Astrocyte (in vitro differentiated cells and primary cell): Measurements from ENCODE around the gene CPZ. TPM values are rescaled to one million over a fixed set of nuclear protein-coding genes. Genes with fewer than 3 reads are reported as not detected.
A peak's percentile ranks its signal among the peaks of the same experiment; 100 is the strongest.

ENCODE experiments used
- DNase-seq: peaks from one replicate; pipeline ENCODE4 v3.0.0-alpha.2; 2010; ENCODE audit warnings: low read depth
- FAIRE-seq: peaks from 2 replicates; lab custom pipeline; 2011; peaks lifted over from hg19 to GRCh38; lab: Jason Lieb, UNC
- H2AFZ ChIP-seq: 2 replicates; pipeline ENCODE4 v1.6.0; 2012; ENCODE audit warnings: low read depth, low read length, inconsistent platforms
- H3K27ac ChIP-seq: 2 replicates; pipeline ENCODE4 v1.5.1; 2011; ENCODE audit warnings: low read depth, low read length, inconsistent platforms
- H3K27me3 ChIP-seq: 2 replicates; pipeline ENCODE4 v1.6.0; 2011; ENCODE audit warnings: low read length, inconsistent platforms; ENCODE audit not compliant: insufficient read depth
- H3K36me3 ChIP-seq: 2 replicates; pipeline ENCODE4 v1.5.1; 2011; ENCODE audit warnings: low read length, inconsistent platforms; ENCODE audit not compliant: insufficient read depth
- H3K4me1 ChIP-seq: 2 replicates; pipeline ENCODE4 v1.5.1; 2011; ENCODE audit warnings: low read length, inconsistent platforms; ENCODE audit not compliant: insufficient read depth
- H3K4me2 ChIP-seq: 2 replicates; pipeline ENCODE4 v1.6.0; 2012; ENCODE audit warnings: low read length, inconsistent platforms
- H3K4me3 ChIP-seq: 2 replicates; pipeline ENCODE4 v1.5.1; 2011; ENCODE audit warnings: low read depth, mild to moderate bottlenecking, low read length, inconsistent platforms; ENCODE audit not compliant: insufficient read depth
- H3K79me2 ChIP-seq: 2 replicates; pipeline ENCODE4 v1.6.0; 2012; ENCODE audit warnings: mild to moderate bottlenecking, low read length, inconsistent platforms; ENCODE audit not compliant: insufficient read depth
- H3K9ac ChIP-seq: 2 replicates; pipeline ENCODE4 v1.6.0; 2012; ENCODE audit warnings: mild to moderate bottlenecking, low read length, inconsistent platforms
- H3K9me3 ChIP-seq: 2 replicates; pipeline ENCODE4 v1.5.1; 2012; ENCODE audit warnings: low read depth, mild to moderate bottlenecking, low read length, inconsistent platforms; ENCODE audit not compliant: insufficient read depth
- H4K20me1 ChIP-seq: 2 replicates; pipeline ENCODE4 v1.6.0; 2012; ENCODE audit warnings: low read length, inconsistent platforms; ENCODE audit not compliant: insufficient read depth
- H3K27ac Mint-ChIP-seq: one replicate; pipeline ENCODE4 v1.8.0; 2021; ENCODE audit warnings: mild to moderate bottlenecking, mixed read lengths; ENCODE audit not compliant: unreplicated experiment
- H3K27me3 Mint-ChIP-seq: one replicate; pipeline ENCODE4 v1.8.0; 2021; ENCODE audit warnings: low read depth, mixed read lengths; ENCODE audit not compliant: unreplicated experiment
- H3K36me3 Mint-ChIP-seq: one replicate; pipeline ENCODE4 v1.8.0; 2021; ENCODE audit warnings: low read depth, mixed read lengths; ENCODE audit not compliant: unreplicated experiment
- H3K4me1 Mint-ChIP-seq: one replicate; pipeline ENCODE4 v1.8.0; 2021; ENCODE audit warnings: low read depth, mixed read lengths; ENCODE audit not compliant: unreplicated experiment
- H3K4me3 Mint-ChIP-seq: one replicate; pipeline ENCODE4 v1.8.0; 2021; ENCODE audit warnings: mild to moderate bottlenecking, moderate library complexity, mixed read lengths; ENCODE audit not compliant: unreplicated experiment
- H3K9me3 Mint-ChIP-seq: one replicate; pipeline ENCODE4 v1.8.0; 2021; ENCODE audit warnings: mild to moderate bottlenecking, mixed read lengths; ENCODE audit not compliant: unreplicated experiment
- EZH2 ChIP-seq: IDR thresholded peaks from 2 replicates; pipeline ENCODE4 v1.6.1; 2012; ENCODE audit warnings: mild to moderate bottlenecking, low read length, inconsistent platforms; ENCODE audit not compliant: insufficient read depth
- total RNA-seq: library from RNA; stranded (reverse); gene quantifications from 2 replicates; pipeline ENCODE4 v1.2.1, GENCODE V29; 2021
- TF ChIP-seq, protein P1 (sequence below): IDR thresholded peaks from 2 replicates; pipeline ENCODE4 v1.5.1; 2011; ENCODE audit warnings: low read depth, mild to moderate bottlenecking, inconsistent platforms, low read length, moderate library complexity; ENCODE audit not compliant: insufficient read depth

The CPZ gene
- total RNA-seq, 1 donor from 2014 or later, result 6.3 TPM

DNA sequence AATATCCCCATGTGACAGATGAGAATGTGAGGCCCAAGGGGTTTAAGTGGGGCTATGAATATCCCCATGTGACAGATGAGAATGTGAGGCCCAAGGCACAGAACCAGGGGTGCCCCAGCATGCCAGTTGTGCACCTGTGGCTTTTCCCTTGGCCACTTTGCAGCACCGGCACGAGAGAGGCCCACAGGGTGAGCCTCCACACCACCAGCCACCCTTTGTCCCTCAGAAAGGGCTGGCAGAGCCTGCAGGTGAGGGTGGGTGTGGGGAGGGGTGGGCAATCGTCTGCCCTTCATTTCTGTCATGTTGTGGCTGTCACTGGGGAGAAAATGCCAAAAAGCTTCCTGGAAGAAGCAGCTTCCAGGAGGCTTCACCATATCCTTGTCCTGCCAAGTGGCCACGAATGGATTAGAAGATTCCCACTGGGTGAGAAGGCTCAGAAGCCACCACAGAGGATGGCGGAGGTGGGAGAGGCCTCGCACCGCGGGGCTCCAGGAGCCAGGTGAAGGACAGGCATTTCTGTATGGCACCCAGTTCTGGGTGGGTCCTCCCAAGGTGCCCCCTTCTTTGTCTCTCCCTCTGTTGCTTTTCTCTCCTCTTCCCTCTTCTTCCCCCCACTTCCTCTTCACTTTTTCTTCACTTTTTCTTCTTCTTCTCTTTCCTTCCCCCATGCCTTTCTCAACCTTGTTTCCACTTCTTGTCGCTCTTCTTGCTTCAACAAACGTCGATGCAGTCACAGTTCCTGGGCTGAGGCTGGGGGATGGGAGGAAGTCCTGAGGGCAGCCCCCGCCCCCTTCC lies 12.8 kb upstream of the CPZ start:
- FAIRE-seq, result no peak
- H3K4me2 ChIP-seq, result no peak overlapping the region

DNA sequence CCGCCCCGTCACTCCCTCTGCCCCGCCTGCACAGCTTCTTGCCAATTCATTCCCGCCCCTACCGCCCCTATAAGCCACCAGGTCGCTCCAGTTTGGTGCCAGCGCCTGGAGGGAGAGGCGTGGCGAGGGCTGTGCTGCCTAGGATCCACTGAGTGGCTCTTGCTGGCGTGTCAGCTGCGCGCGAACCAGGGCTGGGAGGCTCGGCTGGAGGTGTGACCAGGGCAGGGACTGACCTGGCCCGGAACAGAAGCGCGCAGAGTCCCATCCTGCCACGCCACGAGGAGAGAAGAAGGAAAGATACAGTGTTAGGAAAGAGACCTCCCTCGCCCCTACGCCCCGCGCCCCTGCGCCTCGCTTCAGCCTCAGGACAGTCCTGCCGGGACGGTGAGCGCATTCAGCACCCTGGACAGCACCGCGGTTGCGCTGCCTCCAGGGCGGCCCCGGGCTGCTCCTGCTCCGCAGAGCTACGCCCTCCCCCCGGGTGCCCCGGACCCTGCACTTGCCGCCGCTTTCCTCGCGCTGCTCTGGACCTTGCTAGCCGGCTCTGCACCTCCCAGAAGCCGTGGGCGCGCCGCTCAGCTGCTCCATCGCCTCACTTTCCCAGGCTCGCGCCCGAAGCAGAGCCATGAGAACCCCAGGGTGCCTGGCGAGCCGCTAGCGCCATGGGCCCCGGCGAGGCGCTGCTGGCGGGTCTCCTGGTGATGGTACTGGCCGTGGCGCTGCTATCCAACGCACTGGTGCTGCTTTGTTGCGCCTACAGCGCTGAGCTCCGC lies 12.1 kb upstream of the CPZ start, which contains the start of gene GPR78:
TSS of gene GPR78 (plus strand) at position 72 of the 773 bp plus-strand sequence. CDS start at position 663, 591 bp downstream.
- Mint-ChIP-seq H3K4me1 (no peaks in the 10 kb centered on the region), H3K4me3 (no peak within 1 kb of the TSS), H3K27ac (no peak within 1 kb of the TSS), H3K27me3 (peaks cover 75% of the 10 kb centered on the region), H3K36me3 (no peaks in the 10 kb centered on the region), H3K9me3 (no peaks in the 10 kb centered on the region)
- no peak within 1 kb of the TSS for H2AFZ ChIP-seq
- H3K9me3 ChIP-seq, result no peaks in the 10 kb centered on the region
- no peaks in the 10 kb centered on the region for H4K20me1 ChIP-seq
- H3K4me3 ChIP-seq, result no peak within 1 kb of the TSS
- no peak for TF ChIP-seq EZH2
- TF ChIP-seq, protein P1, sequence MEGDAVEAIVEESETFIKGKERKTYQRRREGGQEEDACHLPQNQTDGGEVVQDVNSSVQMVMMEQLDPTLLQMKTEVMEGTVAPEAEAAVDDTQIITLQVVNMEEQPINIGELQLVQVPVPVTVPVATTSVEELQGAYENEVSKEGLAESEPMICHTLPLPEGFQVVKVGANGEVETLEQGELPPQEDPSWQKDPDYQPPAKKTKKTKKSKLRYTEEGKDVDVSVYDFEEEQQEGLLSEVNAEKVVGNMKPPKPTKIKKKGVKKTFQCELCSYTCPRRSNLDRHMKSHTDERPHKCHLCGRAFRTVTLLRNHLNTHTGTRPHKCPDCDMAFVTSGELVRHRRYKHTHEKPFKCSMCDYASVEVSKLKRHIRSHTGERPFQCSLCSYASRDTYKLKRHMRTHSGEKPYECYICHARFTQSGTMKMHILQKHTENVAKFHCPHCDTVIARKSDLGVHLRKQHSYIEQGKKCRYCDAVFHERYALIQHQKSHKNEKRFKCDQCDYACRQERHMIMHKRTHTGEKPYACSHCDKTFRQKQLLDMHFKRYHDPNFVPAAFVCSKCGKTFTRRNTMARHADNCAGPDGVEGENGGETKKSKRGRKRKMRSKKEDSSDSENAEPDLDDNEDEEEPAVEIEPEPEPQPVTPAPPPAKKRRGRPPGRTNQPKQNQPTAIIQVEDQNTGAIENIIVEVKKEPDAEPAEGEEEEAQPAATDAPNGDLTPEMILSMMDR, result no peak
- DNase-seq (peak; percentile 38), FAIRE-seq (no peak)
- H3K27me3 ChIP-seq, result peaks cover 49% of the 10 kb centered on the region
- no peak within 1 kb of the TSS for H3K9ac ChIP-seq
- H3K27ac ChIP-seq, result no peak within 1 kb of the TSS
- peak within 1 kb of the TSS; percentile 33 for H3K4me2 ChIP-seq
- H3K79me2 ChIP-seq, result no peaks in the 10 kb centered on the region
- no peaks in the 10 kb centered on the region for H3K36me3 ChIP-seq
- H3K4me1 ChIP-seq, result no peaks in the 10 kb centered on the region

More for the DNA sequence above, 12.8 kb upstream of the CPZ start:
- H3K4me1 Mint-ChIP-seq, result no peaks in the 10 kb centered on the region
- Histone ChIP-seq H3K27me3 (peaks cover 41% of the 10 kb centered on the region), H3K27ac (no peak overlapping the region), H2AFZ (no peak overlapping the region), H4K20me1 (no peaks in the 10 kb centered on the region), H3K79me2 (no peaks in the 10 kb centered on the region), H3K9me3 (no peaks in the 10 kb centered on the region), H3K4me1 (no peaks in the 10 kb centered on the region), H3K36me3 (no peaks in the 10 kb centered on the region), H3K4me3 (no peak overlapping the region), H3K9ac (no peak overlapping the region)
- no peak for TF ChIP-seq EZH2
- TF ChIP-seq, protein P1, result no peak
- no peak overlapping the region for H3K27ac Mint-ChIP-seq
- peaks cover 70% of the 10 kb centered on the region for H3K27me3 Mint-ChIP-seq
- peaks cover 1% of the 10 kb centered on the region for H3K36me3 Mint-ChIP-seq
- no peak for DNase-seq
- no peak overlapping the region for H3K4me3 Mint-ChIP-seq
- no peaks in the 10 kb centered on the region for H3K9me3 Mint-ChIP-seq
